Measurements from ENCODE around the gene RAB8A. TPM values are rescaled to one million over a fixed set of nuclear protein-coding genes. Genes with fewer than 3 reads are reported as not detected.

The RAB8A gene
- total RNA-seq, 4 donors from 2014 or later, result 31.3 to 59.7 (median 35.6) TPM

DNA sequence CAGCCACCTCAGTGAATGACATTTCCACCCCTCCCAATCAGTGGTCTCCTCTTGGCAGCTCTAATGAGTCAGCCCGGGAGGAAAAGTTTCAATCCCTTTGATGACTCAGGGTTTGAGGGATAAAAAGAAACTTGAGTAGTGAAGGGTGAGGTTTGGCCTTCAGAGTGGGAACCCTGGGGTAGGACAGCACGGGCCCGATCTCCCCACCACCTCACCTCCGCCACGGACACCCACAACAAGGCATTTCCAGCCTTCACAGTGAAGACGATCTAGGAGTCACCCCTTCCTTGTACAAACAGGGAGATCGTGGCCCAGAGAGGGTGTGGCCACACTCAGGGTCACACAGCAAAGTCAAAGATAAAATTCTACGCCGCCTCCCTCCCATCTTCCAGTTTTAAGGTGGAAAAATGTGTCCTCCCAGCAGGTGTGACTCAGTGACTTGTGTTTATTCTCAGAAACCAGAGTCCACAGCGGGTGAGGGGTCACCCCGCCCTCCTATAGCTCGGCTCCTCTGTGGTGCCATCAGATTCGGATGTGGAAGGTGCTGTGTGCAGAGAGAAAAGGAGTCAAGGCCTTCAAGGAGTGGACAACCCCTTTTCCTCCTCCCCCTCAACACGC, 49.4 kb downstream of the RAB8A start:
- TF ChIP-seq CTCF (IDR thresholded peaks at IDR 0.05; ENCODE audit: low read depth), result no peak

GRCh38 chr19:16161840-16162239, 50.2 kb downstream of the RAB8A start:
- TF ChIP-seq CTCF (IDR thresholded peaks at IDR 0.05; ENCODE audit: low read depth), result no peak

DNA sequence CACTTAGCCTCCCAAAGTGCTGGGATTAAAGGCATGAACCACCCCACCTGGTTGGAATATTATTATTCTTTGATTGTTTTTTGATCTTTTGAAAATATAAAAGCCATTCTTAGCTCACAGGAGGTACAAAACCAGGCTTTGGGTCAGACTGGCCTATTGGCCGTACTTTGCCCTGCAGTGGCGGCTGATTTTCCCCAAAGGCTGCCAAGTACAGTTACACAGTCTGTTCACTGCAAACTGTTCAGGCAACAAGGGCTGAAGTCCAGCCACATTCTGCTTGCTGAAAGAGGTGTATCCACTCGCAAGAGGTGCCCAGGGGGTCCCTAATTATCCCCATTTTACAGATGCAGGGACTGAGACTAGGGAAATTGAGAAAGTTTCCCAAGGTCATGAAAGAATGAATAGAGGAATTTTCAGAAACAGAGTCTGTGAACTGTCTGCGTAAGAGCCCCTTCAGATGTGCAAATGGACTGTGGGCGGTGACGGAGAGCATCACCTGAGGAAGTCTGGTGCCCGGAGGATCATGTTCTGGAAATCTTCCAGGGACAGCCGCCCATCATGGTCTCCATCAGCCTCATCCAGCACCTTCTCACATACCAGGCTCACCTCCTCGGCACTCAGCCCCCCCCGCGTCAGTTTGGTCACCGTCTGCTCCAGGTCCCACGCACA, 52.7 kb downstream of the RAB8A start:
- TF ChIP-seq CTCF (IDR thresholded peaks at IDR 0.05; ENCODE audit: low read depth), result no peak

- no peak for TF ChIP-seq CTCF (IDR thresholded peaks at IDR 0.05; ENCODE audit: low read depth)
These were observed 54.7 kb downstream of the RAB8A start for GRCh38 chr19:16166417-16166816.

- no peak for TF ChIP-seq CTCF (IDR thresholded peaks at IDR 0.05; ENCODE audit: low read depth)
These were observed 55.4 kb downstream of the RAB8A start for GRCh38 chr19:16167055-16167454.

DNA sequence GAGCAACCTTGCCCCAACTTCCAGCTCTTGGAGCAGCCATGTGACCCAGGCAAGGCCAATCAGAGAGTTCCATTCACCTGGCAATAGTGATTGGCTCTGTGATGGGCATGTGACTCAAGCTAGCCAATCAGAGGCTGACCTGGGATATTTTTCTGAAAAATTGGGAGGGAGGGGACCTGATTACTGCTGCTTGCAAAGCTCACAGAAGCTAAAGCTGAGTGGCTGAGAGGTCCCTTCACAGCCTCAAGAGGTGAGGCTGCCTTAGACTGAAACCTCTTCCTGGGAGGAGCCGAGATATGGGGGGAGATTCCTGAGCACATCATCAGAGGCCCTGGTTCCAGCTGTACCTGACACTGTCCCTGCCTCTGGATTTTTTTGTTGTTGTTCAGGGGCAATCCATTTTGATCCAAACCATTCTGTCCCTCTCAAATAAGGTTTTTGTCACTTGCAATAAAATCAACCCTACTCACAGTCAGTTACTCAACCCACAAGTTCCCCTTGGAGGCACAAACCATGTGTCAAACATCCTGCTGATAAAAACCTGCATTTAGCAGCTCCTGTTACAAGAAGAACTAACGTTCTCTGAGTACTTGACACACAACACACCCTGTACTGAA, 56.9 kb downstream of the RAB8A start:
- no peak for TF ChIP-seq CTCF (IDR thresholded peaks at IDR 0.05; ENCODE audit: low read depth)

DNA sequence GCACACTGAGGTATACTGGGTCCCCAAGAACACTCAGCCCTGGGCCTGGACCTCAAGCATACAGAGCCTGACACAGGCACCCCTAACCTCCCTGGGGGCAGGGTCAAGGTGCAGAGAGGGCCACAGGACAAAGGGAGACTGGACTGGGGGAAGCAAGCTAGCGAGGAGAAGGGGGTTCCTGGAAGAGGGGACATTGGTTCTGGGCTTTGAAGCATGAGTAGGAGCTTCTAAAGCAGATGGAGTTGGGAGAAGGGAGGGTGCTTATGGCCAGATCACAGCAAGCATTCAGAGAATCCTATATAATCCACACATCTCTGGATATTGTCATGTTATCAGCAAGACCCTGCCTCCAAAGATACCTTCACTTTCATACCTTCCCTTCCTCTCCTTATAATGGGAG, 58.4 kb downstream of the RAB8A start:
- no peak for TF ChIP-seq CTCF (IDR thresholded peaks at IDR 0.05; ENCODE audit: low read depth)
